ENCODE results near the gene TRAF7. TPM values are rescaled to one million over a fixed set of nuclear protein-coding genes. Genes with fewer than 3 reads are reported as not detected.

Gene TRAF7
- total RNA-seq, 2 experiments from 2014 or later, result 53.6 to 82.3 TPM

GRCh38 chr16:2194852-2195321 lies 39.3 kb downstream of the TRAF7 start:
- TF ChIP-seq EZH2phosphoT487 (IDR thresholded peaks at IDR 0.05; ENCODE audit: borderline replicate concordance, low read depth, low read length), result no peak
- TF ChIP-seq, protein P1, sequence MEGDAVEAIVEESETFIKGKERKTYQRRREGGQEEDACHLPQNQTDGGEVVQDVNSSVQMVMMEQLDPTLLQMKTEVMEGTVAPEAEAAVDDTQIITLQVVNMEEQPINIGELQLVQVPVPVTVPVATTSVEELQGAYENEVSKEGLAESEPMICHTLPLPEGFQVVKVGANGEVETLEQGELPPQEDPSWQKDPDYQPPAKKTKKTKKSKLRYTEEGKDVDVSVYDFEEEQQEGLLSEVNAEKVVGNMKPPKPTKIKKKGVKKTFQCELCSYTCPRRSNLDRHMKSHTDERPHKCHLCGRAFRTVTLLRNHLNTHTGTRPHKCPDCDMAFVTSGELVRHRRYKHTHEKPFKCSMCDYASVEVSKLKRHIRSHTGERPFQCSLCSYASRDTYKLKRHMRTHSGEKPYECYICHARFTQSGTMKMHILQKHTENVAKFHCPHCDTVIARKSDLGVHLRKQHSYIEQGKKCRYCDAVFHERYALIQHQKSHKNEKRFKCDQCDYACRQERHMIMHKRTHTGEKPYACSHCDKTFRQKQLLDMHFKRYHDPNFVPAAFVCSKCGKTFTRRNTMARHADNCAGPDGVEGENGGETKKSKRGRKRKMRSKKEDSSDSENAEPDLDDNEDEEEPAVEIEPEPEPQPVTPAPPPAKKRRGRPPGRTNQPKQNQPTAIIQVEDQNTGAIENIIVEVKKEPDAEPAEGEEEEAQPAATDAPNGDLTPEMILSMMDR (conservative IDR thresholded peaks at IDR 0.05; ENCODE audit: low read length), result peak; percentile 70
- H3K4me1 ChIP-seq (ENCODE audit: insufficient read depth, low read length, poor library complexity, severe bottlenecking), result no peaks in the 10 kb centered on the region
- CTCF ChIA-PET (ENCODE audit: unreplicated experiment), result interaction anchor here (0.6 kb wide), 1 partner anchor 175 kb away, joined by 3 read pairs; no protein-coding TSS in a partner anchor
- no peak overlapping the region for H3K4me3 ChIP-seq (ENCODE audit: low read depth, low read length, poor library complexity, severe bottlenecking)
- H3K27ac ChIP-seq (ENCODE audit: low read depth, low read length, poor library complexity, severe bottlenecking), result no peak overlapping the region
- H3K79me2 ChIP-seq (ENCODE audit: insufficient read depth, low read depth, low read length), result no peaks in the 10 kb centered on the region
- peak; percentile 68 for DNase-seq (ENCODE audit: low spot score)
- no peaks in the 10 kb centered on the region for H3K9me2 ChIP-seq (ENCODE audit: insufficient read depth, low read length)
- no TSS peak for BruUV-seq (replicated peaks)
- H3K9me3 ChIP-seq (ENCODE audit: low read length), result no peaks in the 10 kb centered on the region
- H3K4me2 ChIP-seq (ENCODE audit: low read length), result no peak overlapping the region
- no peaks in the 10 kb centered on the region for H4K20me1 ChIP-seq (ENCODE audit: insufficient read depth, low read length)
- no peak overlapping the region for H2AFZ ChIP-seq (ENCODE audit: low read length)
- no peaks in the 10 kb centered on the region for H3K36me3 ChIP-seq (ENCODE audit: insufficient read depth, low read length)
- intact Hi-C loops (cut with micrococcal nuclease; ENCODE audit: unreplicated experiment), result no loop called here
- POLR2A ChIA-PET, result no interaction called here

GRCh38 chr16:2195322-2196161 lies 40.0 kb downstream of the TRAF7 start:
- no peaks in the 10 kb centered on the region for H3K79me2 ChIP-seq (ENCODE audit: insufficient read depth, low read depth, low read length)
- H3K4me3 ChIP-seq (ENCODE audit: low read depth, low read length, poor library complexity, severe bottlenecking), result no peak overlapping the region
- POLR2A ChIA-PET, result no interaction called here
- CTCF ChIA-PET (ENCODE audit: unreplicated experiment), result no interaction called here
- H3K4me2 ChIP-seq (ENCODE audit: low read length), result no peak overlapping the region
- no peak overlapping the region for H2AFZ ChIP-seq (ENCODE audit: low read length)
- H3K27ac ChIP-seq (ENCODE audit: low read depth, low read length, poor library complexity, severe bottlenecking), result no peak overlapping the region
- no peaks in the 10 kb centered on the region for H3K4me1 ChIP-seq (ENCODE audit: insufficient read depth, low read length, poor library complexity, severe bottlenecking)
- TF ChIP-seq, protein P1 (conservative IDR thresholded peaks at IDR 0.05; ENCODE audit: low read length), result no peak
- no peak for TF ChIP-seq EZH2phosphoT487 (IDR thresholded peaks at IDR 0.05; ENCODE audit: borderline replicate concordance, low read depth, low read length)
- BruUV-seq (replicated peaks), result no TSS peak
- no peaks in the 10 kb centered on the region for H3K9me3 ChIP-seq (ENCODE audit: low read length)
- no peaks in the 10 kb centered on the region for H4K20me1 ChIP-seq (ENCODE audit: insufficient read depth, low read length)
- no peaks in the 10 kb centered on the region for H3K36me3 ChIP-seq (ENCODE audit: insufficient read depth, low read length)
- no peaks in the 10 kb centered on the region for H3K9me2 ChIP-seq (ENCODE audit: insufficient read depth, low read length)
- DNase-seq (ENCODE audit: low spot score), result no peak
- intact Hi-C loops (cut with micrococcal nuclease; ENCODE audit: unreplicated experiment), result no loop called here
